HG02870 (cell line): Measurements from ENCODE around the gene ZNF577.

ENCODE experiments used
- ATAC-seq: cut with Tn5 transposase; IDR thresholded peaks from one replicate; pipeline ENCODE4 v1.9.1; 2021; ENCODE audit warnings: mild to moderate bottlenecking, moderate library complexity; ENCODE audit not compliant: unreplicated experiment

Gene ZNF577

GRCh38 chr19:51873097-51873496 lies 14.7 kb downstream of the ZNF577 start:
- no peak for ATAC-seq

- no peak for ATAC-seq
Measured at GRCh38 chr19:51861870-51862622, 25.7 kb downstream of the ZNF577 start.

- no peak for ATAC-seq
Measured at GRCh38 chr19:51837145-51837544, 50.6 kb downstream of the ZNF577 start.

- ATAC-seq = no peak
Measured at GRCh38 chr19:51830274-51830673, 57.5 kb downstream of the ZNF577 start.

GRCh38 chr19:51824281-51825005 lies 63.3 kb downstream of the ZNF577 start:
- ATAC-seq = no peak

- ATAC-seq = no peak
Measured at GRCh38 chr19:51822946-51823345, 64.8 kb downstream of the ZNF577 start.

GRCh38 chr19:51822325-51822724 lies 65.4 kb downstream of the ZNF577 start:
- no peak for ATAC-seq

- no peak for ATAC-seq
Measured at GRCh38 chr19:51821921-51822320, 65.8 kb downstream of the ZNF577 start.

GRCh38 chr19:51821456-51821855 lies 66.3 kb downstream of the ZNF577 start:
- ATAC-seq = no peak
